ENCODE results near the gene TASP1. TPM values are rescaled to one million over a fixed set of nuclear protein-coding genes. Genes with fewer than 3 reads are reported as not detected.

TASP1 gene
- total and polyA plus RNA-seq, 4 donors: 2.5 to 10.0 (median 4.7) TPM

GRCh38 chr20:13455713-13456112 is 183.0 kb downstream of the TASP1 start (continued):
- TF ChIP-seq ATF3 (IDR thresholded peaks at IDR 0.05): peak; percentile 42
- peak; percentile 57 for TF ChIP-seq REST (IDR thresholded peaks at IDR 0.05)

- Histone ChIP-seq H3K9me3 (ENCODE audit: control insufficient read depth in 4 of 4, low read length in 3 of 4) (no peaks in the 10 kb centered on the region), H3K27ac (ENCODE audit: low read depth in 1 of 2, low read length in 2 of 2) (peak overlapping the region in 1 of 2 donors; percentile 19), H3K9ac (ENCODE audit: low read depth in 1 of 2, low read length in 2 of 2) (no peak overlapping the region), H3K36me3 (ENCODE audit: control insufficient read depth in 4 of 4, insufficient read depth in 3 of 4, low read depth in 1 of 4, low read length in 3 of 4) (no peaks in the 10 kb centered on the region), H3K27me3 (ENCODE audit: control insufficient read depth in 4 of 4, insufficient read depth in 4 of 4, low read length in 3 of 4) (no peaks in the 10 kb centered on the region), H3K4me1 (ENCODE audit: control insufficient read depth in 4 of 4, insufficient read depth in 4 of 4, low read length in 3 of 4) (peaks cover 0 to 45% (median 37%) of the 10 kb centered on the region in 4 donors), H3K4me3 (ENCODE audit: low read depth in 1 of 3, low read length in 3 of 3) (no peak overlapping the region)
- 99% methylated on average over 2 of the region's 2 CpGs for WGBS
- TF ChIP-seq MAX (IDR thresholded peaks at IDR 0.05) (no peak), GABPA (IDR thresholded peaks at IDR 0.05 in 1 of 2, conservative IDR thresholded peaks at IDR 0.05 in 1 of 2) (no peak), EGR1 (IDR thresholded peaks at IDR 0.05; ENCODE audit: low read depth in 2 of 2) (no peak), NR2F2 (IDR thresholded peaks at IDR 0.05) (no peak), TAF1 (conservative IDR thresholded peaks at IDR 0.05) (no peak), RXRA (IDR thresholded peaks at IDR 0.05) (no peak), FOXA1 (IDR thresholded peaks at IDR 0.05) (no peak), ZBTB33 (IDR thresholded peaks at IDR 0.05) (no peak), REST (IDR thresholded peaks at IDR 0.05) (no peak), SP1 (IDR thresholded peaks at IDR 0.05) (no peak), RAD21 (IDR thresholded peaks at IDR 0.05) (no peak), FOXA2 (IDR thresholded peaks at IDR 0.05) (no peak), HNF4G (IDR thresholded peaks at IDR 0.05) (no peak), CTCF (IDR thresholded peaks at IDR 0.05; ENCODE audit: low read depth, low read length, missing input control) (no peak), YY1 (IDR thresholded peaks at IDR 0.05) (no peak)
- no peak for DNase-seq (ENCODE audit: low spot score)
Measured at GRCh38 chr20:13453367-13453766, 185.4 kb downstream of the TASP1 start.
